Tibial nerve (tissue), 3 donors: ENCODE data around the gene NGEF.

Source experiments
- CTCF ChIP-seq, 5 experiments: fragments of 200-600 bp in 3 of 5; fragments of 450-650 bp in 2 of 5; sonication (generic) in 3 of 5; IDR thresholded peaks; one replicate each; pipeline ENCODE4 v1.5.1; 2016 to 2019; ENCODE audit warnings: antibody characterized with exemption in 5 of 5, mild to moderate bottlenecking in 3 of 5, moderate library complexity in 2 of 5
- POLR2A ChIP-seq, 2 donors: fragments of 450-650 bp; IDR thresholded peaks; one replicate each; pipeline ENCODE4 v1.6.1; 2017; ENCODE audit warnings: antibody characterized with exemption in 2 of 2, mild to moderate bottlenecking in 2 of 2, moderate library complexity in 2 of 2

GRCh38 chr2:232882085-232882484 lies 131.0 kb downstream of the NGEF start:
- TF ChIP-seq CTCF (IDR thresholded peaks at IDR 0.05) (no peak), POLR2A (IDR thresholded peaks at IDR 0.05) (no peak)
